HepG2 (cell line): ENCODE measurements around the gene KCNE4. TPM values are rescaled to one million over a fixed set of nuclear protein-coding genes. Genes with fewer than 3 reads are reported as not detected.

ENCODE experiments used
- AKNA ChIP-seq: sonication (generic); formaldehyde crosslinking; IDR thresholded peaks from 2 replicates; pipeline ENCODE4 v1.4.0; 2020; ENCODE audit warnings: missing genetic modification reagents, borderline replicate concordance
- GTF2F1 ChIP-seq: fragments of 150-350 bp; IDR thresholded peaks from 2 replicates; pipeline ENCODE4 v1.6.1; 2014; ENCODE audit warnings: low read length
- ZBTB7B ChIP-seq: sonication (generic); formaldehyde crosslinking; IDR thresholded peaks from 2 replicates; pipeline ENCODE4 v1.4.0; 2020; ENCODE audit warnings: missing genetic modification reagents
- ZNF776 ChIP-seq: sonication (generic); formaldehyde crosslinking; IDR thresholded peaks from 2 replicates; pipeline ENCODE4 v1.4.0; 2020; ENCODE audit warnings: mild to moderate bottlenecking, missing genetic modification reagents
- ZSCAN5A ChIP-seq: sonication (generic); formaldehyde crosslinking; IDR thresholded peaks from 2 replicates; pipeline ENCODE4 v1.8.0; 2022; ENCODE audit warnings: mild to moderate bottlenecking, missing genetic modification reagents, borderline replicate concordance
- ZSCAN9 ChIP-seq: IDR thresholded peaks from 2 replicates; pipeline ENCODE4 v1.6.1; 2016; ENCODE audit warnings: borderline replicate concordance
- polyA plus RNA-seq, 8 experiments: library from polyadenylated mRNA; depleted of rRNA in 3 of 8; stranded (reverse) in 7 of 8; unstranded in 1 of 8; fragments of >200 nt; fragmentation: Illumina TruSeq in 4 of 8; extraction: Trizol in 4 of 8; gene quantifications; 2 replicates each; pipeline versions ENCODE4 v1.2.1 to v1.2.3, GENCODE V29; 2011 to 2016; ENCODE audit warnings: low read depth in 4 of 8, missing spikeins in 1 of 8, mixed read lengths in 1 of 8; ENCODE audit not compliant: insufficient read depth in 1 of 8
- total RNA-seq, 5 experiments: library from RNA; depleted of rRNA; stranded (reverse); fragments of >200 nt; fragmentation: Illumina TruSeq; extraction: Trizol; gene quantifications; 2 replicates each; pipeline ENCODE4 v1.2.3, GENCODE V29; 2016; ENCODE audit warnings: low read depth in 1 of 5

KCNE4 gene
- total and polyA plus RNA-seq, 2 of the 13 experiments (the other 11 are each of a cell fraction or from before 2014, with no cell fraction given), result not detected

- TF ChIP-seq AKNA (CRISPR knock-in tag), result no peak
- no peak for TF ChIP-seq ZSCAN5A
- TF ChIP-seq GTF2F1, result no peak
- no peak for TF ChIP-seq ZBTB7B (CRISPR knock-in tag)
- no peak for TF ChIP-seq ZNF776 (CRISPR knock-in tag)
- TF ChIP-seq ZSCAN9, result no peak
Observed at GRCh38 chr2:223096235-223096970, 44.4 kb downstream of the KCNE4 start (continued).
